ENCODE results near the gene ATP5IF1. TPM values are rescaled to one million over a fixed set of nuclear protein-coding genes. Genes with fewer than 3 reads are reported as not detected.

Gene ATP5IF1
- total and polyA plus RNA-seq, 2 donors from 2014 or later = 172 to 906 TPM

DNA sequence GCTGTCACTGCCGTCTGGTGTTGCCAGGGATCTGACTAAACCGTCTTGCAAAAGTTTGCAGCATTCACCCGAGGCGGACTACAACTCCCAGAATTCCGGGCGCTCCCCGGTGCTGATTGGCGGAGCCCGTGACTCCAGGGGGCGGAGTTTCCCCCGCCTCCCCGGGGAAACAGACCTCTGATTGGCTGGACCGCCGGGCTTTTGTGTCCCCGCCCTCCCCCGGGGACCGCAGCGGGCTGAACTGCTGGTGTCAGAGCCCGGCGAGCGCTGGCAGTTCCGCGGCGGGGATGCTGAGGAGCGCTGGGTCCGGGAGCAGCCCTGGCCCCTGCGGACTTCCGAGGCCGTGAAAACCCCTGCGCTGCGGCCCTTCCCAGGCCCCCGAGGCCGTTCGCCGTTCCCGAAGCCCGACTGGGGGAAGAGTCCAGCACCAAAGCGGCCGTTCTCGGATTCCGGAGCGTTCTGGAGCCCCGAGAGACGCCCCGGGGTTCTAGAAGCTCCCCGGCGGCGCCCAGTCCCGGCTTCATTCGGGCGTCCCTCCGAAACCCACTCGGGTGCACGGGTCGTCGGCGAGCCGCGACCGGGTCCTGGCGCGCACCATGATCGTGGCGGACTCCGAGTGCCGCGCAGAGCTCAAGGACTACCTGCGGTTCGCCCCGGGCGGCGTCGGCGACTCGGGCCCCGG is 23.5 kb downstream of the ATP5IF1 start, which contains the start of gene SESN2:
Gene SESN2, plus strand, starts transcription at position 267 of the 682 bp plus-strand sequence. Its CDS starts 330 bp downstream, at position 597.
- intact Hi-C loops (cut with DNase I) = no loop called here
- no peaks in the 10 kb centered on the region for H3K27me3 ChIP-seq (ENCODE audit: control insufficient read depth, insufficient read depth, low read length)
- H3K36me3 ChIP-seq (ENCODE audit: control insufficient read depth in 2 of 3, insufficient read depth in 3 of 3, low read length in 3 of 3) = no peaks in the 10 kb centered on the region
- peak within 1 kb of the TSS; percentile 76 to 87 for H3K27ac ChIP-seq (ENCODE audit: low read depth in 2 of 2, low read length in 2 of 2)
- peak within 1 kb of the TSS in 2 of 3 donors; percentile 73 to 75 for H3K9ac ChIP-seq (ENCODE audit: low read length in 3 of 3)
- H3K4me1 ChIP-seq (ENCODE audit: control insufficient read depth in 2 of 3, insufficient read depth in 2 of 3, low read depth in 1 of 3, low read length in 3 of 3) = peaks cover 0 to 11% (median 5%) of the 10 kb centered on the region in 3 donors
- DNase-seq = peak; percentile 99 to 100 (median 99)
- H3K9me3 ChIP-seq (ENCODE audit: control insufficient read depth in 2 of 3, insufficient read depth in 1 of 3, low read length in 3 of 3) = no peaks in the 10 kb centered on the region
- H3K4me3 ChIP-seq (ENCODE audit: low read length in 3 of 3) = peak within 1 kb of the TSS; percentile 60 to 88 (median 87)
- peak; percentile 93 for FAIRE-seq
- TF ChIP-seq CTCF (IDR thresholded peaks at IDR 0.05; ENCODE audit: borderline replicate concordance, extremely low read depth, insufficient read depth) = no peak

- DNase-seq (peak; percentile 86 to 95 (median 92)), FAIRE-seq (no peak)
- no peak for TF ChIP-seq CTCF (IDR thresholded peaks at IDR 0.05; ENCODE audit: borderline replicate concordance, extremely low read depth, insufficient read depth)
- peak overlapping the region; percentile 76 to 87 for H3K27ac ChIP-seq (ENCODE audit: low read depth in 2 of 2, low read length in 2 of 2)
- H3K9ac ChIP-seq (ENCODE audit: low read length in 3 of 3) = peak overlapping the region; percentile 21 to 75 (median 73)
- H3K4me1 ChIP-seq (ENCODE audit: control insufficient read depth in 2 of 3, insufficient read depth in 2 of 3, low read depth in 1 of 3, low read length in 3 of 3) = peaks cover 0 to 13% (median 12%) of the 10 kb centered on the region in 3 donors
- intact Hi-C loops (cut with DNase I) = no loop called here
- no peaks in the 10 kb centered on the region for H3K9me3 ChIP-seq (ENCODE audit: control insufficient read depth in 2 of 3, insufficient read depth in 1 of 3, low read length in 3 of 3)
- H3K36me3 ChIP-seq (ENCODE audit: control insufficient read depth in 2 of 3, insufficient read depth in 3 of 3, low read length in 3 of 3) = no peaks in the 10 kb centered on the region
- H3K4me3 ChIP-seq (ENCODE audit: low read length in 3 of 3) = peak overlapping the region; percentile 60 to 88 (median 87)
- no peaks in the 10 kb centered on the region for H3K27me3 ChIP-seq (ENCODE audit: control insufficient read depth, insufficient read depth, low read length)
These were observed 24.2 kb downstream of the ATP5IF1 start for GRCh38 chr1:28259934-28260802.

DNA sequence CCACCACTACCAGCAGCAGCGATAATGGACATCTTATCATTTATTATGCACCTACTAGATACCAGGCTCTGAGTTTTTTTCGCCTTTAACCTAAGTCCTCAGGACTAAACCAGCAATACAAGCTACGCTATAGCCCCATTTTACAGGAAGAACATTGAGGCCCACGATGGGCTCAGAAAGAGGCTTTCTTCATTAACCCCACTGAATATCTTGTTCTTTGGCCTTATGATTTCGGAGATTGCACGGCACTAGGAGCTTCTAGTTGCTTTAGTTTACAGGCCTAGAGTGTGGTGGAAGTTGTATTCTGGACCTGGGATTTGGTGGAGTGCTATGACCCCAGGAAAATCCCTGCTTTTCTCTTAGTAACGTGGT is 24.9 kb downstream of the ATP5IF1 start:
- intact Hi-C loops (cut with DNase I) = no loop called here
- FAIRE-seq (no peak), DNase-seq (no peak)
- Histone ChIP-seq H3K36me3 (ENCODE audit: control insufficient read depth in 2 of 3, insufficient read depth in 3 of 3, low read length in 3 of 3) (no peaks in the 10 kb centered on the region), H3K4me3 (ENCODE audit: low read length in 3 of 3) (peak overlapping the region; percentile 60 to 88 (median 87)), H3K4me1 (ENCODE audit: control insufficient read depth in 2 of 3, insufficient read depth in 2 of 3, low read depth in 1 of 3, low read length in 3 of 3) (peaks cover 0 to 13% (median 12%) of the 10 kb centered on the region in 3 donors), H3K27ac (ENCODE audit: low read depth in 2 of 2, low read length in 2 of 2) (no peak overlapping the region), H3K27me3 (ENCODE audit: control insufficient read depth, insufficient read depth, low read length) (no peaks in the 10 kb centered on the region), H3K9me3 (ENCODE audit: control insufficient read depth in 2 of 3, insufficient read depth in 1 of 3, low read length in 3 of 3) (no peaks in the 10 kb centered on the region), H3K9ac (ENCODE audit: low read length in 3 of 3) (peak overlapping the region; percentile 21 to 72 (median 72))
- no peak for TF ChIP-seq CTCF (IDR thresholded peaks at IDR 0.05; ENCODE audit: borderline replicate concordance, extremely low read depth, insufficient read depth)

Data from kidney (tissue), 14 donors.